K562 (cell line): ENCODE measurements around the gene UBASH3A. TPM values are rescaled to one million over a fixed set of nuclear protein-coding genes. Genes with fewer than 3 reads are reported as not detected.
A peak's percentile ranks its signal among the peaks of the same experiment; 100 is the strongest.

Source experiments
- ATAC-seq: fragments of 200-7000 bp; cut with Tn5 transposase; 3 replicates; pipeline ENCODE4 v1.9.1; 2020; ENCODE audit warnings: moderate library complexity
- BruUV-seq: library from RNA; stranded (reverse); fragments of 400-500 nt; replicated peaks from 2 replicates; lab custom pipeline; 2021; lab: Mats Ljungman, UMichigan
- CTCF ChIA-PET: fragments of 300-600 bp; formaldehyde crosslinking; extraction: SDS; loops from one replicate; lab custom pipeline; 2021; ENCODE audit warnings: low intra/inter-chr PET ratio; lab: Yijun Ruan, JAX
- POLR2A ChIA-PET: fragments of 300-600, 350-650 bp; sonication (Branson Sonifier 250); formaldehyde crosslinking; extraction: SDS; loops from one replicate; lab custom pipeline; 2021; ENCODE audit warnings: antibody characterized with exemption, inconsistent platforms; lab: Yijun Ruan, JAX
- DNase-seq, 4 experiments: peaks; one replicate each; pipeline versions ENCODE4 v3.0.0 to v3.0.0-alpha.2; 2011 to 2018; ENCODE audit warnings: low spot score in 3 of 4, mixed read lengths in 3 of 4; ENCODE audit errors: extremely low read depth in 1 of 4
- FAIRE-seq: peaks from 2 replicates; lab custom pipeline; 2011; peaks lifted over from hg19 to GRCh38; lab: Jason Lieb, UNC
- H2AFZ ChIP-seq: 2 replicates; pipeline ENCODE4 v1.6.0; 2011; ENCODE audit warnings: low read depth, low read length, control low read depth, inconsistent platforms
- H3K27ac ChIP-seq: fragments of 200-600 bp; 3 replicates; pipeline ENCODE4 v1.8.0; 2011; ENCODE audit warnings: low read depth, mild to moderate bottlenecking, control low read depth, inconsistent platforms, low read length, moderate library complexity, mixed read lengths; ENCODE audit errors: extremely low read depth
- H3K27me3 ChIP-seq, 2 experiments: fragments of 300-600 bp in 1 of 2; 2 replicates in 1 of 2; 3 replicates in 1 of 2; pipeline versions ENCODE4 v1.6.0 to v1.8.0; 2011; ENCODE audit warnings: inconsistent platforms in 2 of 2, low read length in 2 of 2, mild to moderate bottlenecking in 1 of 2, mixed read lengths in 1 of 2, moderate library complexity in 1 of 2; ENCODE audit not compliant: control insufficient read depth in 2 of 2, insufficient read depth in 2 of 2
- H3K36me3 ChIP-seq: fragments of 300-600 bp; 3 replicates; pipeline ENCODE4 v1.8.0; 2011; ENCODE audit warnings: mild to moderate bottlenecking, low read length, inconsistent platforms; ENCODE audit not compliant: control insufficient read depth, insufficient read depth
- H3K4me1 ChIP-seq, 2 experiments: fragments of 200-600 bp in 1 of 2; replicated peaks in 1 of 2; 2 replicates in 1 of 2; 3 replicates in 1 of 2; pipeline versions ENCODE4 v1.5.1 to v1.8.0; 2011; ENCODE audit warnings: inconsistent platforms in 2 of 2, low read length in 2 of 2, mild to moderate bottlenecking in 1 of 2, mixed read lengths in 1 of 2, moderate library complexity in 1 of 2; ENCODE audit not compliant: control insufficient read depth in 2 of 2, insufficient read depth in 2 of 2
- H3K4me2 ChIP-seq: 2 replicates; pipeline ENCODE4 v1.6.1; 2011; ENCODE audit warnings: low read length, control low read depth, inconsistent platforms, mixed read lengths; ENCODE audit not compliant: insufficient read depth
- H3K4me3 ChIP-seq: fragments of 200-600 bp; sonication (generic), shearing (Covaris generic); 2 replicates; pipeline ENCODE4 v1.5.1; 2016; ENCODE audit warnings: control low read depth, inconsistent platforms
- H3K79me2 ChIP-seq: fragments of 200-600 bp; 3 replicates; pipeline ENCODE4 v1.8.0; 2011; ENCODE audit warnings: low read length, inconsistent platforms; ENCODE audit not compliant: control insufficient read depth, insufficient read depth
- H3K9ac ChIP-seq, 2 experiments: 2 replicates each; pipeline versions ENCODE4 v1.6.0 to v1.6.1; 2011; ENCODE audit warnings: low read depth in 2 of 2, low read length in 2 of 2, control low read depth in 1 of 2, inconsistent platforms in 1 of 2, mild to moderate bottlenecking in 1 of 2, mixed read lengths in 1 of 2; ENCODE audit not compliant: insufficient read depth in 1 of 2
- H3K9me1 ChIP-seq: one replicate; pipeline ENCODE4 v1.6.0; 2011; ENCODE audit warnings: inconsistent platforms, mild to moderate bottlenecking, low read length, moderate library complexity; ENCODE audit not compliant: control insufficient read depth, insufficient read depth
- H3K9me3 ChIP-seq: replicated peaks from 2 replicates; pipeline ENCODE4 v1.5.1; 2011; ENCODE audit warnings: low read depth, low read length, inconsistent platforms; ENCODE audit not compliant: control insufficient read depth, insufficient read depth
- H4K20me1 ChIP-seq: replicated peaks from 2 replicates; pipeline ENCODE4 v1.6.1; 2011; ENCODE audit warnings: low read length, inconsistent platforms, mixed read lengths; ENCODE audit not compliant: control insufficient read depth, insufficient read depth
- EHMT2 ChIP-seq: fragments of 450-650 bp; IDR thresholded peaks from 2 replicates; pipeline ENCODE4 v1.6.1; 2018; ENCODE audit warnings: antibody characterized with exemption
- PHB2 ChIP-seq: fragments of 450-650 bp; IDR thresholded peaks from 2 replicates; pipeline ENCODE4 v1.6.1; 2017; ENCODE audit warnings: low read depth
- PREB ChIP-seq: sonication (generic); formaldehyde crosslinking; IDR thresholded peaks from 2 replicates; pipeline ENCODE4 v1.8.1; 2023; ENCODE audit warnings: mild to moderate bottlenecking, missing genetic modification reagents
- REST ChIP-seq, 2 experiments: fragments of 450-650 bp; formaldehyde crosslinking in 1 of 2; IDR thresholded peaks; 2 replicates each; pipeline versions ENCODE4 v1.4.0 to v1.6.1; 2014 to 2020; ENCODE audit warnings: mild to moderate bottlenecking in 2 of 2, borderline replicate concordance in 1 of 2, low read depth in 1 of 2
- SETDB1 ChIP-seq: IDR thresholded peaks from one replicate; pipeline ENCODE4 v1.6.1; 2012; ENCODE audit warnings: low read length, control low read depth, inconsistent platforms
- SIN3A ChIP-seq, 2 experiments: fragments of 150-350 bp in 1 of 2; IDR thresholded peaks; 2 replicates each; pipeline ENCODE4 v1.6.1; 2011 to 2016; ENCODE audit warnings: borderline replicate concordance in 2 of 2, low read depth in 2 of 2, low read length in 2 of 2, mild to moderate bottlenecking in 2 of 2, moderate library complexity in 2 of 2; ENCODE audit not compliant: control insufficient read depth in 1 of 2
- SRSF1 ChIP-seq: fragments of 200-400 bp; formaldehyde crosslinking; IDR thresholded peaks from 2 replicates; pipeline ENCODE4 v1.6.1; 2017; ENCODE audit warnings: mild to moderate bottlenecking, low read depth, low read length, moderate library complexity
- ZNF23 ChIP-seq: fragments of 250-450 bp; sonication (Bioruptor Pico); IDR thresholded peaks from 2 replicates; pipeline ENCODE4 v1.4.0; 2020; ENCODE audit warnings: mild to moderate bottlenecking
- ZNF445 ChIP-seq: fragments of 250-450 bp; sonication (Bioruptor Pico); IDR thresholded peaks from 2 replicates; pipeline ENCODE4 v1.4.0; 2020; ENCODE audit warnings: low read depth, mild to moderate bottlenecking, moderate library complexity
- WGBS: fragments of 100-300 bp; shearing (Covaris generic); methylation state at CpG from one replicate; pipeline ENCODE4 v1.1.6; 2016; ENCODE audit warnings: low coverage, mixed read lengths; ENCODE audit not compliant: insufficient coverage; ENCODE audit errors: missing lambda C conversion rate; 5-methylcytosine and 5-hydroxymethylcytosine counted together
- in situ Hi-C: fragments of 300-500 bp; cut with MboI; formaldehyde crosslinking; loops from 4 replicates; pipeline ENCODE4 v1.15.0; 2018; ENCODE audit warnings: inconsistent platforms, mixed read lengths
- intact Hi-C: fragments of 100-400 bp; cut with micrococcal nuclease; formaldehyde crosslinking; loops from 2 replicates; pipeline ENCODE4 v1.14.2; 2022
- polyA plus RNA-seq, 8 experiments: library from polyadenylated mRNA; depleted of rRNA in 4 of 8; stranded (reverse) in 5 of 8; unstranded in 3 of 8; fragments of >200 nt; fragmentation: Nextera tagmentation in 2 of 8; fragmentation: Illumina TruSeq in 1 of 8; extraction: Ambion mirVana in 2 of 8; extraction: Trizol in 1 of 8; gene quantifications; 2 replicates each; pipeline versions ENCODE4 v1.2.1 to v1.2.3, GENCODE V29; 2011 to 2014; ENCODE audit warnings: inconsistent platforms in 1 of 8, missing spikeins in 1 of 8
- total RNA-seq, 7 experiments: library from RNA; depleted of rRNA in 6 of 7; stranded (reverse); fragments of >200 nt in 6 of 7; fragmentation: Illumina TruSeq in 2 of 7; extraction: Trizol in 2 of 7; gene quantifications; 2 replicates each; pipeline versions ENCODE4 v1.2.1 to v1.2.3, GENCODE V29; 2011 to 2021; ENCODE audit warnings: low replicate concordance in 1 of 7

Gene UBASH3A
- total and polyA plus RNA-seq, 9 of the 15 experiments (the other 6 are each of a cell fraction or from before 2014, with no cell fraction given) = 0.23 to 1.8 (median 1.1) TPM

DNA sequence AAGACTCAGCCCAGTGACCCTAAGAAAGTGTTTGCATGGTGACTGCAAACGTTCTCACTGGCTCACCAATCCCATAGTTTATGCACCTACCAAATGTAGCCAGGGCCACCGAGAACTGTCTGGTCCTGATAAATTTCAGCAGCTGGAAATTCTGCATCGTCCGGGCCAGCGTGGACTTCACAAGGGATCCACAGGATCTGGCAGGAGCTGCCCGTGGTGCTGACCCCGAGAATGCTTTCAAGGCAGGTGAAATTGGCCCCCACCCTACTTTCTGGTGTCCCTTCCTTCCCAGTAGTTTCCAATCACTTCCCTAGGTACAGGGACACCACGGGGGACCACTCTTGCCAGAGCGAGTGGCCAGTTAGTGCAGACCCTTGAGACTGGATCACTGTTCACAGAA is 26.2 kb downstream of the UBASH3A start:
- no peak overlapping the region for H2AFZ ChIP-seq
- DNase-seq = no peak
- no peaks in the 10 kb centered on the region for H3K79me2 ChIP-seq
- no peak overlapping the region for H3K9ac ChIP-seq
- in situ Hi-C loops (no loop called here), intact Hi-C loops (no loop called here)
- no peaks in the 10 kb centered on the region for H3K36me3 ChIP-seq
- H4K20me1 ChIP-seq = no peaks in the 10 kb centered on the region; the same call in 1 of the 2 replicates
- no peak overlapping the region for H3K4me2 ChIP-seq
- H3K27ac ChIP-seq = no peak overlapping the region
- H3K4me1 ChIP-seq = peaks cover 13 to 23% of the 10 kb centered on the region in 2 experiments; a peak in 4 of 5 replicates
- POLR2A ChIA-PET = interaction anchor here (0.6 to 1.2 kb wide), 3 partner anchors 14 to 52 kb away, joined by 3 to 4 read pairs (median 3); no protein-coding TSS in a partner anchor
- ATAC-seq = no peak
- H3K9me3 ChIP-seq = no peaks in the 10 kb centered on the region
- 5% methylated on average over 9 of the region's 9 CpGs for WGBS
- CTCF ChIA-PET = no interaction called here
- H3K4me3 ChIP-seq = no peak overlapping the region
- BruUV-seq = no TSS peak
- FAIRE-seq = no peak
- no peaks in the 10 kb centered on the region for H3K9me1 ChIP-seq
- H3K27me3 ChIP-seq = peaks cover 0 to 10% of the 10 kb centered on the region in 2 experiments; a peak in 2 of 5 replicates
- TF ChIP-seq REST (IDR thresholded peaks at IDR 0.05; ENCODE audit: borderline replicate concordance) = peak; percentile 96
- TF ChIP-seq REST (CRISPR knock-in tag; IDR thresholded peaks at IDR 0.05; ENCODE audit: low read depth) = peak; percentile 85
- TF ChIP-seq PHB2 = no peak
- peak; percentile 91 for TF ChIP-seq EHMT2
- TF ChIP-seq SETDB1 = no peak
- TF ChIP-seq ZNF445 (CRISPR knock-in tag) = no peak
- TF ChIP-seq PREB = no peak
- TF ChIP-seq SIN3A (IDR thresholded peaks at IDR 0.05; ENCODE audit: borderline replicate concordance in 2 of 2, control insufficient read depth in 1 of 2, low read depth in 2 of 2, low read length in 2 of 2) = peak in 1 of 2 experiments; percentile 36; a peak in 1 of 4 replicates
- no peak for TF ChIP-seq ZNF23 (CRISPR knock-in tag)
- no peak for TF ChIP-seq SRSF1
